ENCODE measurements around the gene TMEM176A. TPM values are rescaled to one million over a fixed set of nuclear protein-coding genes. Genes with fewer than 3 reads are reported as not detected.

The TMEM176A gene
- total and polyA plus RNA-seq, 2 experiments from 2014 or later: 0.34 TPM; not detected in 1

DNA sequence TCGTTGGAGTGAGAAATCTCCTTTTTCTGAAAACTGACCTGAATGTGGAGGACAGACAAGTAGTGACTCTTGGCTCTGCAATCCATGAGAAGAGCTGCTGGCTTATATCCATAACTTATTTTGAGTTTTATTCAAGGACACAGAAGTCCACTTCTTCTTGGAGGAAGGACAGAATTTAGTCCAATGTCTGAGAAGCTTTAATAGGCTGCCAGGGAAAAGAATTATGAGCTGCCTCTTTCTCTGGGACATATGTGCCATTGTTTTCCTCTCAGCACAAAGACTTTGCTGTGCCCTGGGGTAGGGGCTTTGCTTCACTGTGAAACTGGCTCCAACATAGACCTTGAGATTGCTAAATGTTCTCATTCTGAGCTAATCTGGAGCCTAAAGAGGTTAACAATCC, 31.3 kb downstream of the TMEM176A start:
- H3K9me2 ChIP-seq (ENCODE audit: insufficient read depth): 0 out of 2 replicates have a peak, but pooled peaks cover 4% of the 10 kb centered on the region
- H3K27ac ChIP-seq (ENCODE audit: low read depth): no peak overlapping the region
- no peak overlapping the region for H3K4me3 ChIP-seq
- no peaks in the 10 kb centered on the region for H3K79me2 ChIP-seq (replicated peaks; ENCODE audit: insufficient read depth)
- Mint-ChIP-seq H3K4me1 (no peaks in the 10 kb centered on the region), H3K36me3 (ENCODE audit: low read depth) (no peaks in the 10 kb centered on the region), H3K27me3 (ENCODE audit: insufficient read depth, low read depth, poor library complexity) (no peaks in the 10 kb centered on the region), H3K9me3 (no peaks in the 10 kb centered on the region), H3K27ac (no peak overlapping the region), H3K4me3 (no peak overlapping the region)
- H2AFZ ChIP-seq: no peak overlapping the region
- ATAC-seq (no peak), DNase-seq (ENCODE audit: low spot score) (no peak)
- no peaks in the 10 kb centered on the region for H3K27me3 ChIP-seq (ENCODE audit: insufficient read depth)
- no peaks in the 10 kb centered on the region for H3F3A ChIP-seq (replicated peaks; ENCODE audit: low read depth)
- no peaks in the 10 kb centered on the region for H3K36me3 ChIP-seq (ENCODE audit: insufficient read depth)
- H3K4me1 ChIP-seq (ENCODE audit: insufficient read depth): no peaks in the 10 kb centered on the region
- TF ChIP-seq ZNF331 (CRISPR knock-in tag; IDR thresholded peaks at IDR 0.05; ENCODE audit: low read depth) (no peak), ZNF114 (CRISPR knock-in tag; IDR thresholded peaks at IDR 0.05) (no peak), POLR2AphosphoS5 (IDR thresholded peaks at IDR 0.05; ENCODE audit: low read depth) (no peak), CREB1 (CRISPR knock-in tag; IDR thresholded peaks at IDR 0.05; ENCODE audit: low read depth) (no peak)
- TF ChIP-seq, protein P1, sequence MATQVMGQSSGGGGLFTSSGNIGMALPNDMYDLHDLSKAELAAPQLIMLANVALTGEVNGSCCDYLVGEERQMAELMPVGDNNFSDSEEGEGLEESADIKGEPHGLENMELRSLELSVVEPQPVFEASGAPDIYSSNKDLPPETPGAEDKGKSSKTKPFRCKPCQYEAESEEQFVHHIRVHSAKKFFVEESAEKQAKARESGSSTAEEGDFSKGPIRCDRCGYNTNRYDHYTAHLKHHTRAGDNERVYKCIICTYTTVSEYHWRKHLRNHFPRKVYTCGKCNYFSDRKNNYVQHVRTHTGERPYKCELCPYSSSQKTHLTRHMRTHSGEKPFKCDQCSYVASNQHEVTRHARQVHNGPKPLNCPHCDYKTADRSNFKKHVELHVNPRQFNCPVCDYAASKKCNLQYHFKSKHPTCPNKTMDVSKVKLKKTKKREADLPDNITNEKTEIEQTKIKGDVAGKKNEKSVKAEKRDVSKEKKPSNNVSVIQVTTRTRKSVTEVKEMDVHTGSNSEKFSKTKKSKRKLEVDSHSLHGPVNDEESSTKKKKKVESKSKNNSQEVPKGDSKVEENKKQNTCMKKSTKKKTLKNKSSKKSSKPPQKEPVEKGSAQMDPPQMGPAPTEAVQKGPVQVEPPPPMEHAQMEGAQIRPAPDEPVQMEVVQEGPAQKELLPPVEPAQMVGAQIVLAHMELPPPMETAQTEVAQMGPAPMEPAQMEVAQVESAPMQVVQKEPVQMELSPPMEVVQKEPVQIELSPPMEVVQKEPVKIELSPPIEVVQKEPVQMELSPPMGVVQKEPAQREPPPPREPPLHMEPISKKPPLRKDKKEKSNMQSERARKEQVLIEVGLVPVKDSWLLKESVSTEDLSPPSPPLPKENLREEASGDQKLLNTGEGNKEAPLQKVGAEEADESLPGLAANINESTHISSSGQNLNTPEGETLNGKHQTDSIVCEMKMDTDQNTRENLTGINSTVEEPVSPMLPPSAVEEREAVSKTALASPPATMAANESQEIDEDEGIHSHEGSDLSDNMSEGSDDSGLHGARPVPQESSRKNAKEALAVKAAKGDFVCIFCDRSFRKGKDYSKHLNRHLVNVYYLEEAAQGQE (IDR thresholded peaks at IDR 0.05; ENCODE audit: unreplicated experiment): no peak
- no peak overlapping the region for H3K4me2 ChIP-seq
- H4K20me1 ChIP-seq (replicated peaks; ENCODE audit: insufficient read depth): no peaks in the 10 kb centered on the region

DNA sequence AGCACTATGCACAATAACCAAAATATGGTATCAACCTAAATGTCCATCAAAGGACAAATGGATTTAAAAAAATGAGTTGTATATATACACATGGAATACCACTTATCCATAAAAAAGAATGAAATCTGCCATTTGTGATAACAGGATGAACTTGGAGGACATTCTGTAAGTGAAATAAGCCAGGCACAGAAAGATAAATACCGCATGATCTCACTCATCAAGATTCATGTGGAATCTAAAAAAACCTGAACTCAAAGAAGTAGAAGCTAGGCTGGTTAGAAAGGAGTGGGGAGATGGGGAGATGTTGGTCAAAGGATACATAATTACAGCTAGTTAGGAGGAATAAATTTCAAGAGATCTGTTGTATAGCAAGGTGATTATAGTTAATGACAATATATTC, 34.5 kb downstream of the TMEM176A start:
- 0 out of 2 replicates have a peak, but pooled peaks cover 4% of the 10 kb centered on the region for H3K9me2 ChIP-seq (ENCODE audit: insufficient read depth)
- H3K27me3 Mint-ChIP-seq (ENCODE audit: insufficient read depth, low read depth, poor library complexity): peaks cover 2% of the 10 kb centered on the region
- H3K36me3 ChIP-seq (ENCODE audit: insufficient read depth): no peaks in the 10 kb centered on the region
- no peaks in the 10 kb centered on the region for H3K4me1 Mint-ChIP-seq
- H3K4me3 Mint-ChIP-seq: no peak overlapping the region
- H3K36me3 Mint-ChIP-seq (ENCODE audit: low read depth): no peaks in the 10 kb centered on the region
- H3K79me2 ChIP-seq (replicated peaks; ENCODE audit: insufficient read depth): no peaks in the 10 kb centered on the region
- H3K4me3 ChIP-seq: no peak overlapping the region
- no peak overlapping the region for H3K4me2 ChIP-seq
- ATAC-seq: no peak
- H3K4me1 ChIP-seq (ENCODE audit: insufficient read depth): no peaks in the 10 kb centered on the region
- H3K27ac Mint-ChIP-seq: no peak overlapping the region
- H3K27ac ChIP-seq (ENCODE audit: low read depth): no peak overlapping the region
- H3K9me3 Mint-ChIP-seq: no peaks in the 10 kb centered on the region
- H4K20me1 ChIP-seq (replicated peaks; ENCODE audit: insufficient read depth): no peaks in the 10 kb centered on the region
- no peak for DNase-seq (ENCODE audit: low spot score)
- H3K27me3 ChIP-seq (ENCODE audit: insufficient read depth): no peaks in the 10 kb centered on the region
- no peak overlapping the region for H2AFZ ChIP-seq
- no peaks in the 10 kb centered on the region for H3F3A ChIP-seq (replicated peaks; ENCODE audit: low read depth)
- TF ChIP-seq, protein P2, sequence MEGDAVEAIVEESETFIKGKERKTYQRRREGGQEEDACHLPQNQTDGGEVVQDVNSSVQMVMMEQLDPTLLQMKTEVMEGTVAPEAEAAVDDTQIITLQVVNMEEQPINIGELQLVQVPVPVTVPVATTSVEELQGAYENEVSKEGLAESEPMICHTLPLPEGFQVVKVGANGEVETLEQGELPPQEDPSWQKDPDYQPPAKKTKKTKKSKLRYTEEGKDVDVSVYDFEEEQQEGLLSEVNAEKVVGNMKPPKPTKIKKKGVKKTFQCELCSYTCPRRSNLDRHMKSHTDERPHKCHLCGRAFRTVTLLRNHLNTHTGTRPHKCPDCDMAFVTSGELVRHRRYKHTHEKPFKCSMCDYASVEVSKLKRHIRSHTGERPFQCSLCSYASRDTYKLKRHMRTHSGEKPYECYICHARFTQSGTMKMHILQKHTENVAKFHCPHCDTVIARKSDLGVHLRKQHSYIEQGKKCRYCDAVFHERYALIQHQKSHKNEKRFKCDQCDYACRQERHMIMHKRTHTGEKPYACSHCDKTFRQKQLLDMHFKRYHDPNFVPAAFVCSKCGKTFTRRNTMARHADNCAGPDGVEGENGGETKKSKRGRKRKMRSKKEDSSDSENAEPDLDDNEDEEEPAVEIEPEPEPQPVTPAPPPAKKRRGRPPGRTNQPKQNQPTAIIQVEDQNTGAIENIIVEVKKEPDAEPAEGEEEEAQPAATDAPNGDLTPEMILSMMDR (conservative IDR thresholded peaks at IDR 0.05; ENCODE audit: low read depth in 2 of 2): no peak
- no peak for TF ChIP-seq EZH2phosphoT487 (IDR thresholded peaks at IDR 0.05; ENCODE audit: unreplicated experiment)
- TF ChIP-seq, protein P3, sequence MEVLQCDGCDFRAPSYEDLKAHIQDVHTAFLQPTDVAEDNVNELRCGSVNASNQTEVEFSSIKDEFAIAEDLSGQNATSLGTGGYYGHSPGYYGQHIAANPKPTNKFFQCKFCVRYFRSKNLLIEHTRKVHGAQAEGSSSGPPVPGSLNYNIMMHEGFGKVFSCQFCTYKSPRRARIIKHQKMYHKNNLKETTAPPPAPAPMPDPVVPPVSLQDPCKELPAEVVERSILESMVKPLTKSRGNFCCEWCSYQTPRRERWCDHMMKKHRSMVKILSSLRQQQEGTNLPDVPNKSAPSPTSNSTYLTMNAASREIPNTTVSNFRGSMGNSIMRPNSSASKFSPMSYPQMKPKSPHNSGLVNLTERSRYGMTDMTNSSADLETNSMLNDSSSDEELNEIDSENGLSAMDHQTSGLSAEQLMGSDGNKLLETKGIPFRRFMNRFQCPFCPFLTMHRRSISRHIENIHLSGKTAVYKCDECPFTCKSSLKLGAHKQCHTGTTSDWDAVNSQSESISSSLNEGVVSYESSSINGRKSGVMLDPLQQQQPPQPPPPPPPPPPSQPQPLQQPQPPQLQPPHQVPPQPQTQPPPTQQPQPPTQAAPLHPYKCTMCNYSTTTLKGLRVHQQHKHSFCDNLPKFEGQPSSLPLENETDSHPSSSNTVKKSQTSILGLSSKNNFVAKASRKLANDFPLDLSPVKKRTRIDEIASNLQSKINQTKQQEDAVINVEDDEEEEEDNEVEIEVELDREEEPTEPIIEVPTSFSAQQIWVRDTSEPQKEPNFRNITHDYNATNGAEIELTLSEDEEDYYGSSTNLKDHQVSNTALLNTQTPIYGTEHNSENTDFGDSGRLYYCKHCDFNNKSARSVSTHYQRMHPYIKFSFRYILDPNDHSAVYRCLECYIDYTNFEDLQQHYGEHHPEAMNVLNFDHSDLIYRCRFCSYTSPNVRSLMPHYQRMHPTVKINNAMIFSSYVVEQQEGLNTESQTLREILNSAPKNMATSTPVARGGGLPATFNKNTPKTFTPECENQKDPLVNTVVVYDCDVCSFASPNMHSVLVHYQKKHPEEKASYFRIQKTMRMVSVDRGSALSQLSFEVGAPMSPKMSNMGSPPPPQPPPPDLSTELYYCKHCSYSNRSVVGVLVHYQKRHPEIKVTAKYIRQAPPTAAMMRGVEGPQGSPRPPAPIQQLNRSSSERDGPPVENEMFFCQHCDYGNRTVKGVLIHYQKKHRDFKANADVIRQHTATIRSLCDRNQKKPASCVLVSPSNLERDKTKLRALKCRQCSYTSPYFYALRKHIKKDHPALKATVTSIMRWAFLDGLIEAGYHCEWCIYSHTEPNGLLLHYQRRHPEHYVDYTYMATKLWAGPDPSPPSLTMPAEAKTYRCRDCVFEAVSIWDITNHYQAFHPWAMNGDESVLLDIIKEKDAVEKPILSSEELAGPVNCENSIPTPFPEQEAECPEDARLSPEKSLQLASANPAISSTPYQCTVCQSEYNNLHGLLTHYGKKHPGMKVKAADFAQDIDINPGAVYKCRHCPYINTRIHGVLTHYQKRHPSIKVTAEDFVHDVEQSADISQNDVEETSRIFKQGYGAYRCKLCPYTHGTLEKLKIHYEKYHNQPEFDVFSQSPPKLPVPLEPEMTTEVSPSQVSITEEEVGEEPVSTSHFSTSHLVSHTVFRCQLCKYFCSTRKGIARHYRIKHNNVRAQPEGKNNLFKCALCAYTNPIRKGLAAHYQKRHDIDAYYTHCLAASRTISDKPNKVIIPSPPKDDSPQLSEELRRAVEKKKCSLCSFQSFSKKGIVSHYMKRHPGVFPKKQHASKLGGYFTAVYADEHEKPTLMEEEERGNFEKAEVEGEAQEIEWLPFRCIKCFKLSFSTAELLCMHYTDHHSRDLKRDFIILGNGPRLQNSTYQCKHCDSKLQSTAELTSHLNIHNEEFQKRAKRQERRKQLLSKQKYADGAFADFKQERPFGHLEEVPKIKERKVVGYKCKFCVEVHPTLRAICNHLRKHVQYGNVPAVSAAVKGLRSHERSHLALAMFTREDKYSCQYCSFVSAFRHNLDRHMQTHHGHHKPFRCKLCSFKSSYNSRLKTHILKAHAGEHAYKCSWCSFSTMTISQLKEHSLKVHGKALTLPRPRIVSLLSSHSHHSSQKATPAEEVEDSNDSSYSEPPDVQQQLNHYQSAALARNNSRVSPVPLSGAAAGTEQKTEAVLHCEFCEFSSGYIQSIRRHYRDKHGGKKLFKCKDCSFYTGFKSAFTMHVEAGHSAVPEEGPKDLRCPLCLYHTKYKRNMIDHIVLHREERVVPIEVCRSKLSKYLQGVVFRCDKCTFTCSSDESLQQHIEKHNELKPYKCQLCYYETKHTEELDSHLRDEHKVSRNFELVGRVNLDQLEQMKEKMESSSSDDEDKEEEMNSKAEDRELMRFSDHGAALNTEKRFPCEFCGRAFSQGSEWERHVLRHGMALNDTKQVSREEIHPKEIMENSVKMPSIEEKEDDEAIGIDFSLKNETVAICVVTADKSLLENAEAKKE (CRISPR knock-in tag; IDR thresholded peaks at IDR 0.05): no peak
- TF ChIP-seq, protein P4, sequence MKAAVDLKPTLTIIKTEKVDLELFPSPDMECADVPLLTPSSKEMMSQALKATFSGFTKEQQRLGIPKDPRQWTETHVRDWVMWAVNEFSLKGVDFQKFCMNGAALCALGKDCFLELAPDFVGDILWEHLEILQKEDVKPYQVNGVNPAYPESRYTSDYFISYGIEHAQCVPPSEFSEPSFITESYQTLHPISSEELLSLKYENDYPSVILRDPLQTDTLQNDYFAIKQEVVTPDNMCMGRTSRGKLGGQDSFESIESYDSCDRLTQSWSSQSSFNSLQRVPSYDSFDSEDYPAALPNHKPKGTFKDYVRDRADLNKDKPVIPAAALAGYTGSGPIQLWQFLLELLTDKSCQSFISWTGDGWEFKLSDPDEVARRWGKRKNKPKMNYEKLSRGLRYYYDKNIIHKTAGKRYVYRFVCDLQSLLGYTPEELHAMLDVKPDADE (IDR thresholded peaks at IDR 0.05): no peak
